22Rv1 (cell line): ENCODE results near the gene MTMR2.

Experiments used
- CTCF ChIP-seq: fragments of 450-650 bp; IDR thresholded peaks from 2 replicates; pipeline ENCODE4 v1.5.1; 2017; ENCODE audit warnings: mild to moderate bottlenecking
- ZFX ChIP-seq: fragments of 450-650 bp; IDR thresholded peaks from 2 replicates; pipeline ENCODE4 v1.6.1; 2017; ENCODE audit warnings: antibody characterized with exemption, borderline replicate concordance

- TF ChIP-seq CTCF: no peak
- no peak for TF ChIP-seq ZFX
Observed at GRCh38 chr11:95803973-95804372, 119.9 kb downstream of the MTMR2 start.
